Activated T-helper 1 cell treated with anti-CD3 and anti-CD28 coated beads, Interleukin-12 subunit alpha, Interleukin-12 subunit beta, Interleukin-2, Interleukin-4 antibody, amounts not matched to agents 30 ng/mL and 10 ng/mL and 1 ng/mL, durations not matched to agents 14 hours and 24 hours and 36 hours (primary cell): ENCODE results near the gene KAZN. TPM values are rescaled to one million over a fixed set of nuclear protein-coding genes. Genes with fewer than 3 reads are reported as not detected.

Source experiments
- DNase-seq: peaks from one replicate; pipeline ENCODE4 v3.0.0; 2021; ENCODE audit warnings: low spot score
- H3K27ac Mint-ChIP-seq: one replicate; pipeline ENCODE4 v1.8.0; 2021; ENCODE audit warnings: mild to moderate bottlenecking, mixed read lengths
- H3K27me3 Mint-ChIP-seq: one replicate; pipeline ENCODE4 v1.8.0; 2022; ENCODE audit warnings: mild to moderate bottlenecking, moderate library complexity, mixed read lengths; ENCODE audit not compliant: insufficient read depth
- H3K36me3 Mint-ChIP-seq: one replicate; pipeline ENCODE4 v1.8.0; 2021; ENCODE audit warnings: low read depth, mixed read lengths
- H3K4me1 Mint-ChIP-seq: one replicate; pipeline ENCODE4 v1.8.0; 2021; ENCODE audit warnings: low read depth, mixed read lengths
- H3K4me3 Mint-ChIP-seq: one replicate; pipeline ENCODE4 v1.8.0; 2021; ENCODE audit warnings: mild to moderate bottlenecking, moderate library complexity, mixed read lengths
- H3K9me3 Mint-ChIP-seq: one replicate; pipeline ENCODE4 v1.8.0; 2021; ENCODE audit warnings: mixed read lengths
- intact Hi-C: fragments of 100-400 bp; cut with micrococcal nuclease; formaldehyde crosslinking; loops from one replicate; pipeline ENCODE4 v1.15.1; 2024
- total RNA-seq: library from RNA; stranded (reverse); gene quantifications from 2 replicates; pipeline ENCODE4 v1.2.3, GENCODE V29; 2022

Gene KAZN
- total RNA-seq, 1 donor from 2014 or later: 0.54 TPM

- H3K36me3 Mint-ChIP-seq: no peaks in the 10 kb centered on the region
- no peak overlapping the region for H3K4me3 Mint-ChIP-seq
- H3K27me3 Mint-ChIP-seq: peaks cover 3% of the 10 kb centered on the region
- peaks cover 13% of the 10 kb centered on the region for H3K4me1 Mint-ChIP-seq
- intact Hi-C loops: no loop called here
- H3K27ac Mint-ChIP-seq: no peak overlapping the region
- no peak for DNase-seq
- peaks cover 15% of the 10 kb centered on the region for H3K9me3 Mint-ChIP-seq
These were observed 371.8 kb downstream of the KAZN start for GRCh38 chr1:14970115-14970798.

DNA sequence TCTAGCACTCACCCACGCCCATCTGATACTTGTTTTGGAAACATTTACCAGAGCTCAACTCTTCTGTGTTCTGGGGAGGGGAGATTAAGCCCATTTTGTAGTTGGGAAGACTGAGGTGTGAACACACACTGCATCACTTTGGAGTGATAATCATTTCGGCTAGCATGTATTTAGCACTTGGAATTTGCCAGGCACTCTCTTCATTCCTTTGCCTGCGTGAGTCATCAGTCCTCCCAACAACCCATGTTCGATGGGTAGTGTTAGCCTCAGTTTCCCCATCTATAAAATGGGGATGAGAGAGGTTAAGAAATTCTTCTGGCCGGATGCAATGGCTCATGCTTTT lies 372.3 kb downstream of the KAZN start:
- Mint-ChIP-seq H3K4me3 (no peak overlapping the region), H3K36me3 (no peaks in the 10 kb centered on the region), H3K27ac (no peak overlapping the region), H3K4me1 (peaks cover 13% of the 10 kb centered on the region), H3K27me3 (peaks cover 3% of the 10 kb centered on the region), H3K9me3 (peaks cover 15% of the 10 kb centered on the region)
- intact Hi-C loops: no loop called here
- DNase-seq: no peak

GRCh38 chr1:14971221-14971620 lies 372.7 kb downstream of the KAZN start:
- Mint-ChIP-seq H3K9me3 (peaks cover 13% of the 10 kb centered on the region), H3K4me1 (peaks cover 13% of the 10 kb centered on the region), H3K36me3 (no peaks in the 10 kb centered on the region), H3K27ac (no peak overlapping the region), H3K4me3 (no peak overlapping the region), H3K27me3 (peaks cover 3% of the 10 kb centered on the region)
- intact Hi-C loops: no loop called here
- DNase-seq: no peak

DNA sequence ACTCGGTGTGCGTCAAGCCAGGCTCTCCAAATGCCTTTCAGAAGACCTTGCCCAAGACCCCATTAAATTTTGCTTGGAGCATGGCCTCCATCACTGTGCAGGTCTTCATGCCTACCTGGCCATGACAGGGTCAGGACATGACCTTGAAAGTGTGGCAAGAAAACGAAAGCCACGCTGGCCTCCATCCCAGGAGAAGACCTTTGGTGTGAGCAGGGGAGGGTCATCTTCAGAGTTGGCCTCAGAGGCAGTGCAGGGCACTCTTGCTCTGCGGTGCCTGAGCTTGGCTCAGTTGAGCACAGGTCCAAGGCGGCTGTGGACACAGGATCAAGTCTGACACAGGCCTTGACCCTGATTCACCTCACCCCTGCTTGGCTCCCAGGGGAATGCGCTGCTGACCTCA lies 373.6 kb downstream of the KAZN start:
- Mint-ChIP-seq H3K27ac (no peak overlapping the region), H3K4me3 (no peak overlapping the region), H3K36me3 (no peaks in the 10 kb centered on the region), H3K4me1 (peaks cover 13% of the 10 kb centered on the region), H3K9me3 (peaks cover 12% of the 10 kb centered on the region), H3K27me3 (peaks cover 3% of the 10 kb centered on the region)
- intact Hi-C loops: no loop called here
- no peak for DNase-seq

GRCh38 chr1:14973773-14974172 lies 375.3 kb downstream of the KAZN start:
- Mint-ChIP-seq H3K27ac (no peak overlapping the region), H3K36me3 (no peaks in the 10 kb centered on the region), H3K27me3 (peaks cover 3% of the 10 kb centered on the region), H3K9me3 (peaks cover 12% of the 10 kb centered on the region), H3K4me3 (no peak overlapping the region), H3K4me1 (peaks cover 13% of the 10 kb centered on the region)
- no peak for DNase-seq
- intact Hi-C loops: no loop called here

- H3K9me3 Mint-ChIP-seq: peaks cover 12% of the 10 kb centered on the region
- no peak overlapping the region for H3K4me3 Mint-ChIP-seq
- H3K36me3 Mint-ChIP-seq: no peaks in the 10 kb centered on the region
- peaks cover 10% of the 10 kb centered on the region for H3K4me1 Mint-ChIP-seq
- H3K27ac Mint-ChIP-seq: no peak overlapping the region
- peaks cover 3% of the 10 kb centered on the region for H3K27me3 Mint-ChIP-seq
- intact Hi-C loops: no loop called here
- DNase-seq: no peak
These were observed 375.9 kb downstream of the KAZN start for GRCh38 chr1:14974361-14974760.

GRCh38 chr1:14975119-14975518 lies 376.6 kb downstream of the KAZN start:
- Mint-ChIP-seq H3K27ac (no peak overlapping the region), H3K27me3 (peaks cover 3% of the 10 kb centered on the region), H3K36me3 (no peaks in the 10 kb centered on the region), H3K9me3 (peaks cover 12% of the 10 kb centered on the region), H3K4me3 (no peak overlapping the region), H3K4me1 (peaks cover 7% of the 10 kb centered on the region)
- no peak for DNase-seq
- intact Hi-C loops: no loop called here

GRCh38 chr1:14976256-14976655 lies 377.8 kb downstream of the KAZN start:
- no peak for DNase-seq
- Mint-ChIP-seq H3K36me3 (no peaks in the 10 kb centered on the region), H3K4me3 (no peak overlapping the region), H3K27ac (no peak overlapping the region), H3K27me3 (peaks cover 3% of the 10 kb centered on the region), H3K4me1 (peaks cover 7% of the 10 kb centered on the region), H3K9me3 (peaks cover 12% of the 10 kb centered on the region)
- intact Hi-C loops: no loop called here

DNA sequence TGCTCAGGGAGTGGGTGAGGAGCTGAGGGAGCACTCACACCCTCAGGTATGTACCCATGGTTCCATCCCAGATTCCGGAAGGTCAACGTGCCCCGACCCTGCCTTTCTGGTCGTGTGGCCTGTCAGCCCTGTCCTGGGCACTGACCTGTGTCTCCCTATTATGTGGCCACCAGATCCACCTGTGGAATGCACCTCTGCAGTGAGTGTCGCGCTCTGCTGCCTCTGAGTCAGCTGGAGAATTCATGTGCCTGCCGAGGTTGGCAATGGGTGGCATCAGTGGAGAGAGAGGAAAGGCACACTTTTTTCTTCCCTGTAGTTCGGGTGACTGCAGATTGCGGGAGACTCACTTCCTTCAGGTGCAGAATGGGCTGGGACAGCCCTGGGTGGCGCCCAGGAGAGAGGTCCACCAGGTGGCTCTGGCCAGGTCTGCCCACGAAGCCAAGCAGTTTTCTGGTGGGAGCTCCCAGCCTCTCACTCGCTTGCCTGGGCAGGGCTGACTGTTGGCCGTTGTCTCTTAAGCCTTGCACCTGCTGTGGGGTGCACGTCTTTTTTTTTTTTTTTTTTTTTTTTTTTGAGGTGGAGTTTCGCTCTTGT lies 378.9 kb downstream of the KAZN start:
- peaks cover 7% of the 10 kb centered on the region for H3K4me1 Mint-ChIP-seq
- intact Hi-C loops: no loop called here
- H3K27ac Mint-ChIP-seq: no peak overlapping the region
- no peak for DNase-seq
- no peaks in the 10 kb centered on the region for H3K36me3 Mint-ChIP-seq
- H3K27me3 Mint-ChIP-seq: peaks cover 3% of the 10 kb centered on the region
- peaks cover 12% of the 10 kb centered on the region for H3K9me3 Mint-ChIP-seq
- H3K4me3 Mint-ChIP-seq: no peak overlapping the region

DNA sequence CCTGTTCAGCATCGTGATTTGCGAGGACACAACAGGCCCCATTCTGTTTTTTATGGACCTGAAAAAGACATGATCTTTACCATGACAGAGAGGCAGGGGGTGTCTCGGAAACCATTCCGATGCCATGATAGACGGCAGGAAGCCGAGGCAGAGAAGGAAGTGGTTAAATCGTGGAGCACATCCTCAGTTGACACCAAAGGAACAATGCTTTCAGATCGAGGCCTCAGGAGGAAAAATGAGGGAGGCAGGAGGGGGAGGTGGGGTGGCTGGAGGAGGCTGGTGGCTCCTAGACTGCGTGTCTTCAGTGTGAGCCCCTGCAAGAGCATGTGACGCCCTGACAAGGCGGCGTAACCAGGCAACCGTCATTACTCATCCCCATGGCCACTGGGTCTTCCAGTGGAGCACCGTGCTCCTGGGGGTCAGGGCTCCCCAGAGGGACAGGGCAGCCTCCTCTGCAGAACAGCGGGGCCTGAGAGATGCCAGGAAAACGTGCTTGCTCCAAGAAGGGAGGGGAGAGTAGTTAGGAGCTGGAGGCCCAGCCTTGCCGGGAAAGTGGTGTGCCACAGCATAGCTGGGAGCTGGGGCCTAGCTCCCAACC lies 382.2 kb downstream of the KAZN start:
- Mint-ChIP-seq H3K4me3 (no peak overlapping the region), H3K27me3 (peaks cover 7% of the 10 kb centered on the region), H3K9me3 (no peaks in the 10 kb centered on the region), H3K27ac (no peak overlapping the region), H3K4me1 (peaks cover 7% of the 10 kb centered on the region), H3K36me3 (no peaks in the 10 kb centered on the region)
- intact Hi-C loops: no loop called here
- DNase-seq: no peak

DNA sequence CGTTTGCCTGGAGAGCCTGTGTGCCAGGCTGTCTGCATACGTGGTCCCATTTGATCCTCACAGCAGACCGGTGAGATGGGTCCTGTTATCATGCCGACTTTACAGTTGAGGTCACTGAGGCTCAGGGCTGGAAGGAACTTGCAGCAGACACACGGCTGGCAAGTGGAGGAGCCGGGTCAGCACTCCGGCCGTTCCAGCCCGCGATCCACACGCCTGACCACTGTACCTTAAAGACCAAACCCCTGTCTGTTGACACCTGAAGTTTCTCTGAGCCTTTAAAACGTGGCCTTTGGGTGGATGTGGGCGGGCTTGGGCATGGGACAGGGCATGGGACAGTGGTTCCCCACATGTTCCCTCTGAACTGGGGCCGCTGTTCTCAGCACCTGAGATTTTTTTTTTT lies 383.5 kb downstream of the KAZN start:
- H3K36me3 Mint-ChIP-seq: no peaks in the 10 kb centered on the region
- no peaks in the 10 kb centered on the region for H3K9me3 Mint-ChIP-seq
- intact Hi-C loops: no loop called here
- peaks cover 7% of the 10 kb centered on the region for H3K27me3 Mint-ChIP-seq
- H3K4me3 Mint-ChIP-seq: no peak overlapping the region
- H3K27ac Mint-ChIP-seq: no peak overlapping the region
- DNase-seq: no peak
- H3K4me1 Mint-ChIP-seq: peaks cover 7% of the 10 kb centered on the region

GRCh38 chr1:14983277-14983676 lies 384.8 kb downstream of the KAZN start:
- DNase-seq: no peak
- intact Hi-C loops: no loop called here
- no peak overlapping the region for H3K4me3 Mint-ChIP-seq
- H3K4me1 Mint-ChIP-seq: peaks cover 7% of the 10 kb centered on the region
- peaks cover 7% of the 10 kb centered on the region for H3K27me3 Mint-ChIP-seq
- H3K27ac Mint-ChIP-seq: no peak overlapping the region
- H3K36me3 Mint-ChIP-seq: no peaks in the 10 kb centered on the region
- H3K9me3 Mint-ChIP-seq: no peaks in the 10 kb centered on the region

DNA sequence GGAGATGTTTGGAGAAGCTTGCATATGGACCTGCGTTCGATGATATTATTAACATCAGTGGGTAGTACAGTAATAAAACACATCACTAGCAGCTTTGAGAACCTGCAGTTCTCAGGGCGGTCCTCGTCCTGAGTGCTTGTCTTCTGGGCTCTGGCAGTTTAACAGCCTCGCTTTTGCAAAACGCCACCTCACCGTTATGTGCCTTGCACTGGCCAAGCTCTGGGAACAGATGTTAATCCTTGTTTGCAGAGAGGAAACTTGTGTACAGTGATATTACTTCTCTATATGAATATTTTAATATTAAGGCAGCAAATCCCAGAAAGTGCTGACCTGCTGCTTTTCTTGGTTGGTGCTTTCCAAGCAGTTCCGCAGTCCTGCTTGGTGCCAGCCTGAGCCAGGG lies 387.7 kb downstream of the KAZN start:
- no peak overlapping the region for H3K4me3 Mint-ChIP-seq
- no peaks in the 10 kb centered on the region for H3K9me3 Mint-ChIP-seq
- H3K4me1 Mint-ChIP-seq: no peaks in the 10 kb centered on the region
- intact Hi-C loops: no loop called here
- peaks cover 7% of the 10 kb centered on the region for H3K27me3 Mint-ChIP-seq
- H3K27ac Mint-ChIP-seq: no peak overlapping the region
- H3K36me3 Mint-ChIP-seq: no peaks in the 10 kb centered on the region
- DNase-seq: no peak
